HEK293 (cell line): ENCODE measurements around the gene TAL1.
"Not testable (repeated sequence)": the region's sequence is repeated elsewhere in the genome, so short reads cannot be mapped to it uniquely, and the experiment has no call there.

Experiments
- ATF2 ChIP-seq: fragments of 450-650 bp; formaldehyde crosslinking; IDR thresholded peaks from 2 replicates; pipeline ENCODE4 v1.5.1; 2016; ENCODE audit warnings: missing biosample characterization, missing genetic modification characterization, low read depth
- REST ChIP-seq: fragments of 450-650 bp; formaldehyde crosslinking; IDR thresholded peaks from 2 replicates; pipeline ENCODE4 v1.5.1; 2016; ENCODE audit warnings: missing biosample characterization, missing genetic modification characterization
- TCF7L2 ChIP-seq: IDR thresholded peaks from 2 replicates; pipeline ENCODE4 v1.6.1; 2011; ENCODE audit warnings: low read depth, mild to moderate bottlenecking, inconsistent platforms, low read length, moderate library complexity, borderline replicate concordance
- ZBTB20 ChIP-seq: fragments of 450-650 bp; formaldehyde crosslinking; IDR thresholded peaks from 2 replicates; pipeline ENCODE4 v1.5.1; 2016; ENCODE audit warnings: missing biosample characterization, missing genetic modification characterization
- ZBTB8A ChIP-seq: fragments of 450-650 bp; formaldehyde crosslinking; IDR thresholded peaks from 2 replicates; pipeline ENCODE4 v1.5.1; 2016; ENCODE audit warnings: missing biosample characterization, missing genetic modification characterization
- ZNF121 ChIP-seq: fragments of 450-650 bp; formaldehyde crosslinking; IDR thresholded peaks from 2 replicates; pipeline ENCODE4 v1.5.1; 2016; ENCODE audit warnings: missing biosample characterization, missing genetic modification characterization
- ZNF148 ChIP-seq: fragments of 450-650 bp; formaldehyde crosslinking; IDR thresholded peaks from 2 replicates; pipeline ENCODE4 v1.5.0; 2017; ENCODE audit warnings: missing biosample characterization, missing genetic modification characterization, borderline replicate concordance
- TF ChIP-seq, protein P1 (sequence below): fragments of 450-650 bp; formaldehyde crosslinking; IDR thresholded peaks from 2 replicates; pipeline ENCODE4 v1.5.1; 2016; ENCODE audit warnings: missing biosample characterization, missing genetic modification characterization
- TF ChIP-seq, protein P2 (sequence below): fragments of 450-650 bp; formaldehyde crosslinking; IDR thresholded peaks from 2 replicates; pipeline ENCODE4 v1.5.1; 2017; ENCODE audit warnings: missing biosample characterization, missing genetic modification characterization
- TF ChIP-seq, protein P3 (sequence below): fragments of 450-650 bp; formaldehyde crosslinking; IDR thresholded peaks from 2 replicates; pipeline ENCODE4 v1.5.1; 2016; ENCODE audit warnings: missing biosample characterization, missing genetic modification characterization
- TF ChIP-seq, protein P4 (sequence below): fragments of 450-650 bp; formaldehyde crosslinking; IDR thresholded peaks from 2 replicates; pipeline ENCODE4 v1.5.1; 2016; ENCODE audit warnings: missing biosample characterization, missing genetic modification characterization

DNA sequence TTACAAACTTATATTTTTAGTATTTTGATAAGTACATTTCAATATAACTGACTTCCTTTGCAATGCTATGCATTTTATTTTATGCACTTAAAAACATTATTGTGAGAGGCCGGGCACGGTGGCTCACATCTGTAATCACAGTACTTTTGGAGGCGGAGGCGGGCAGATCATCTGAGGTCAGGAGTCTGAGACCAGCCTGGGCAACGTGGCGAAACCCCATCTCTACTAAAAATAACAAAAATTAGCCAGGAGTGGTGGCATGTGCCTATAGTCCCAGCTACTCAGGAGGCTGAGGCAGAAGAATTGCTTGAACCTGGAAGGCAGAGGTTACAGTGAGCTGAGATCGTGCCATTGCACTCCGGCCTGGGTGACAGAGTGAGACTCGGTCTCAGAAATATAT lies 36.0 kb downstream of the TAL1 start:
- TF ChIP-seq, protein P1, sequence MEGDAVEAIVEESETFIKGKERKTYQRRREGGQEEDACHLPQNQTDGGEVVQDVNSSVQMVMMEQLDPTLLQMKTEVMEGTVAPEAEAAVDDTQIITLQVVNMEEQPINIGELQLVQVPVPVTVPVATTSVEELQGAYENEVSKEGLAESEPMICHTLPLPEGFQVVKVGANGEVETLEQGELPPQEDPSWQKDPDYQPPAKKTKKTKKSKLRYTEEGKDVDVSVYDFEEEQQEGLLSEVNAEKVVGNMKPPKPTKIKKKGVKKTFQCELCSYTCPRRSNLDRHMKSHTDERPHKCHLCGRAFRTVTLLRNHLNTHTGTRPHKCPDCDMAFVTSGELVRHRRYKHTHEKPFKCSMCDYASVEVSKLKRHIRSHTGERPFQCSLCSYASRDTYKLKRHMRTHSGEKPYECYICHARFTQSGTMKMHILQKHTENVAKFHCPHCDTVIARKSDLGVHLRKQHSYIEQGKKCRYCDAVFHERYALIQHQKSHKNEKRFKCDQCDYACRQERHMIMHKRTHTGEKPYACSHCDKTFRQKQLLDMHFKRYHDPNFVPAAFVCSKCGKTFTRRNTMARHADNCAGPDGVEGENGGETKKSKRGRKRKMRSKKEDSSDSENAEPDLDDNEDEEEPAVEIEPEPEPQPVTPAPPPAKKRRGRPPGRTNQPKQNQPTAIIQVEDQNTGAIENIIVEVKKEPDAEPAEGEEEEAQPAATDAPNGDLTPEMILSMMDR (tag by site-specific recombination) = not testable (repeated sequence)
- not testable (repeated sequence) for TF ChIP-seq ZBTB8A (tag by site-specific recombination); ZNF121 (tag by site-specific recombination); ZBTB20; ZNF148 (tag by site-specific recombination); TCF7L2; ATF2 (tag by site-specific recombination); REST (tag by site-specific recombination)
- TF ChIP-seq, protein P2, sequence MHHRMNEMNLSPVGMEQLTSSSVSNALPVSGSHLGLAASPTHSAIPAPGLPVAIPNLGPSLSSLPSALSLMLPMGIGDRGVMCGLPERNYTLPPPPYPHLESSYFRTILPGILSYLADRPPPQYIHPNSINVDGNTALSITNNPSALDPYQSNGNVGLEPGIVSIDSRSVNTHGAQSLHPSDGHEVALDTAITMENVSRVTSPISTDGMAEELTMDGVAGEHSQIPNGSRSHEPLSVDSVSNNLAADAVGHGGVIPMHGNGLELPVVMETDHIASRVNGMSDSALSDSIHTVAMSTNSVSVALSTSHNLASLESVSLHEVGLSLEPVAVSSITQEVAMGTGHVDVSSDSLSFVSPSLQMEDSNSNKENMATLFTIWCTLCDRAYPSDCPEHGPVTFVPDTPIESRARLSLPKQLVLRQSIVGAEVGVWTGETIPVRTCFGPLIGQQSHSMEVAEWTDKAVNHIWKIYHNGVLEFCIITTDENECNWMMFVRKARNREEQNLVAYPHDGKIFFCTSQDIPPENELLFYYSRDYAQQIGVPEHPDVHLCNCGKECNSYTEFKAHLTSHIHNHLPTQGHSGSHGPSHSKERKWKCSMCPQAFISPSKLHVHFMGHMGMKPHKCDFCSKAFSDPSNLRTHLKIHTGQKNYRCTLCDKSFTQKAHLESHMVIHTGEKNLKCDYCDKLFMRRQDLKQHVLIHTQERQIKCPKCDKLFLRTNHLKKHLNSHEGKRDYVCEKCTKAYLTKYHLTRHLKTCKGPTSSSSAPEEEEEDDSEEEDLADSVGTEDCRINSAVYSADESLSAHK = not testable (repeated sequence)
- TF ChIP-seq, protein P3, sequence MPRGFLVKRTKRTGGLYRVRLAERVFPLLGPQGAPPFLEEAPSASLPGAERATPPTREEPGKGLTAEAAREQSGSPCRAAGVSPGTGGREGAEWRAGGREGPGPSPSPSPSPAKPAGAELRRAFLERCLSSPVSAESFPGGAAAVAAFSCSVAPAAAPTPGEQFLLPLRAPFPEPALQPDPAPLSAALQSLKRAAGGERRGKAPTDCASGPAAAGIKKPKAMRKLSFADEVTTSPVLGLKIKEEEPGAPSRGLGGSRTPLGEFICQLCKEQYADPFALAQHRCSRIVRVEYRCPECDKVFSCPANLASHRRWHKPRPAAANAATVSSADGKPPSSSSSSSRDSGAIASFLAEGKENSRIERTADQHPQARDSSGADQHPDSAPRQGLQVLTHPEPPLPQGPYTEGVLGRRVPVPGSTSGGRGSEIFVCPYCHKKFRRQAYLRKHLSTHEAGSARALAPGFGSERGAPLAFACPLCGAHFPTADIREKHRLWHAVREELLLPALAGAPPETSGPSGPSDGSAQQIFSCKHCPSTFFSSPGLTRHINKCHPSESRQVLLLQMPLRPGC (tag by site-specific recombination) = not testable (repeated sequence)
- TF ChIP-seq, protein P4, sequence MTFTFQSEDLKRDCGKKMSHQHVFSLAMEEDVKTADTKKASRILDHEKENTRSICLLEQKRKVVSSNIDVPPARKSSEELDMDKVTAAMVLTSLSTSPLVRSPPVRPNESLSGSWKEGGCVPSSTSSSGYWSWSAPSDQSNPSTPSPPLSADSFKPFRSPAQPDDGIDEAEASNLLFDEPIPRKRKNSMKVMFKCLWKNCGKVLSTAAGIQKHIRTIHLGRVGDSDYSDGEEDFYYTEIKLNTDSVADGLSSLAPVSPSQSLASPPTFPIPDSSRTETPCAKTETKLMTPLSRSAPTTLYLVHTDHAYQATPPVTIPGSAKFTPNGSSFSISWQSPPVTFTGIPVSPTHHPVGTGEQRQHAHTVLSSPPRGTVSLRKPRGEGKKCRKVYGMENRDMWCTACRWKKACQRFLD (tag by site-specific recombination) = not testable (repeated sequence)
